DMS 273 treated with DMSO at 0.1 percent for 48 hours (cell line): ENCODE results near the gene CEP76.

ENCODE experiments used
- DNase-seq: peaks from one replicate; lab custom pipeline; 2025; lab: John Stamatoyannopoulos, UW

CEP76 gene, protein sequence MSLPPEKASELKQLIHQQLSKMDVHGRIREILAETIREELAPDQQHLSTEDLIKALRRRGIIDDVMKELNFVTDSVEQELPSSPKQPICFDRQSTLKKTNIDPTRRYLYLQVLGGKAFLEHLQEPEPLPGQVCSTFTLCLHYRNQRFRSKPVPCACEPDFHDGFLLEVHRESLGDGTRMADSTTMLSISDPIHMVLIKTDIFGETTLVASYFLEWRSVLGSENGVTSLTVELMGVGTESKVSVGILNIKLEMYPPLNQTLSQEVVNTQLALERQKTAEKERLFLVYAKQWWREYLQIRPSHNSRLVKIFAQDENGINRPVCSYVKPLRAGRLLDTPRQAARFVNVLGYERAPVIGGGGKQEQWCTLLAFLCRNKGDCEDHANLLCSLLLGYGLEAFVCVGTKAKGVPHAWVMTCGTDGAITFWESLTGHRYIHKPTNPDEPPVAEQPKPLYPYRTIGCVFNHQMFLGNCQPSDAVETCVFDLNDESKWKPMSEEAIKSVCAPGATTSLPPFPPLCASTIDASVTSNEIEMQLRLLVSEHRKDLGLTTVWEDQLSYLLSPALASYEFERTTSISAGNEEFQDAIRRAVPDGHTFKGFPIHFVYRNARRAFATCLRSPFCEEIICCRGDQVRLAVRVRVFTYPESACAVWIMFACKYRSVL

DNA sequence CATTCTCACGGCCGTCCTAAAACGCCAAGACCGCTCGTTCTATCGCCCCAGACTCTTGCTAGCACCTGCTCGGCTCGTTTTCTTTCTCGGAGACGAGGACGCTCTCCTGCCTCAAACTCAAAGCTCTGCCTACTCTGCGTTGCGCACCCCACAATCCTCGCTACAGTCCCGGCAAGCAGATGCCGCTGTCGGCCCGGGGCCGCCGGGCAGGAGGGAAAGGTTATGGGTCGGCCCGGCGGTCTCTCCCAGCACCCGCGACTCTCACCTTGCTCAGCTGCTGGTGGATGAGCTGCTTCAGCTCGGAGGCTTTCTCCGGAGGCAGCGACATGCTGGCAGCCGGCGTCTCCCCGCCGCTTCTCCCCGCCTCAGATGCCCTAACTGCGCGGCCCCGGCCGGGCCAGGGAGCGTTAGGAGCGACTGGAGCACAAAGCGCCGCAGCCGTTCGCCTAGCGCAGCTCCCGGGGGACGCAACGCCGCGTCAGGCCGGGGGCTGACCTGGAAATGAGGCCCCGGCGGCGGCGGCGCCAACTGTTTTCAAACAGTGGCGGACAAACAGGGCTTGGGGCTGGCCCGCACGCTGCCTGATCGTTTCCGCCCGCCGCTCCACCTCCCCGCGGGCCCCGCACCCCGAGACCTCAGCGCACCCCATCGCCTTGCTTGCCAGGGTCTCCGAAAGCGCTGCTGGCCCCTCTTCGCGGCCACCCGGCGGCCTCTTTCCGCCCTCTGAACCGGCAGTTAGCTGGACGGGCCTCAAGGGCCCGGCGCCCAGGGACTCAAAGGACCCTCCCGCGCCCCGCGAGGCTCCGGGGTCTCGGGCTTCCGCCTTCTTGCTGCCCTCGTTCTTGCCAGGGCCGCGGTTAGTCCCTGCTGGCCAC, at the start of gene CEP76, which contains the start of gene PSMG2:
Gene CEP76 (minus strand): TSS at position 503 of the 875 bp plus-strand sequence. CDS start 175 bp downstream, at position 328.
Gene PSMG2 (plus strand): TSS at position 822 of the 875 bp plus-strand sequence. CDS start 66 bp downstream, outside the sequence.
- peak; percentile 62 for DNase-seq

DNA sequence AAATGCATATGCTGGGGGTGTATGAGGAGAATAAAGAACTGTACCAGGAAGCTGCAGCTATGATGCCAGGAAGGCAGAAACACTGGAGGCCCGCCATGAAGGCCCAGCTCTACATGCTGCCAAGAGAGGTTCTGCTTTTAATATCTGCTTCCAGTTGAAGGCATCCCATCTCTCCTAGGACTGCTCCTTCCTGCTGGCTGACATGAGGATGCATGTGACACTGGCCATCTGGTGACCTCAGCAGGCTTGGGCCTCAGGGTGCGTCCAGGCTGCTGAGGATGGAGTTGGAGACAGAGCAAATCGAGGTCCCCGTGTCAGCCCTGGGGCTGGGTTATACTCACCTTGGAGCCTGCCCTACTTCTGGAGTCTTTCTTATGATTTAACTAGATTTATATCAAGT, 49.4 kb upstream of the CEP76 start:
- no peak for DNase-seq

DNA sequence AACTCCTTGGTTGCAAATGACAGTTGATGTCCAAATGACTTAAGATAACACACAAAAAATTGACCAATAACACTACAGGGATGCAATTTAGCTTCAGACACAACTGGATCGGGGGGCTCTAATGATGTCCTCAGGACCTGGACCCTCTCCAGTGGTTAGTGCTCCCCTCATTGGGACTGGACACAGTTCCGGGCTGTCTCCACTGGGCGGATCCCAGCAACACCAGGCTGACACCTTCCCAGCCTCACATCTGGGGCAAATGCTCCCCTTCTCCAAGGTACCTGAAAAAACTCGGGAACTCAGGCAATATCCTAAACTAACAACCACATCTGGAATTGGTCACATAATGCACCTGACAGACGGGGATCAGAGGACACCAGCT, 49.0 kb upstream of the CEP76 start:
- no peak for DNase-seq

DNA sequence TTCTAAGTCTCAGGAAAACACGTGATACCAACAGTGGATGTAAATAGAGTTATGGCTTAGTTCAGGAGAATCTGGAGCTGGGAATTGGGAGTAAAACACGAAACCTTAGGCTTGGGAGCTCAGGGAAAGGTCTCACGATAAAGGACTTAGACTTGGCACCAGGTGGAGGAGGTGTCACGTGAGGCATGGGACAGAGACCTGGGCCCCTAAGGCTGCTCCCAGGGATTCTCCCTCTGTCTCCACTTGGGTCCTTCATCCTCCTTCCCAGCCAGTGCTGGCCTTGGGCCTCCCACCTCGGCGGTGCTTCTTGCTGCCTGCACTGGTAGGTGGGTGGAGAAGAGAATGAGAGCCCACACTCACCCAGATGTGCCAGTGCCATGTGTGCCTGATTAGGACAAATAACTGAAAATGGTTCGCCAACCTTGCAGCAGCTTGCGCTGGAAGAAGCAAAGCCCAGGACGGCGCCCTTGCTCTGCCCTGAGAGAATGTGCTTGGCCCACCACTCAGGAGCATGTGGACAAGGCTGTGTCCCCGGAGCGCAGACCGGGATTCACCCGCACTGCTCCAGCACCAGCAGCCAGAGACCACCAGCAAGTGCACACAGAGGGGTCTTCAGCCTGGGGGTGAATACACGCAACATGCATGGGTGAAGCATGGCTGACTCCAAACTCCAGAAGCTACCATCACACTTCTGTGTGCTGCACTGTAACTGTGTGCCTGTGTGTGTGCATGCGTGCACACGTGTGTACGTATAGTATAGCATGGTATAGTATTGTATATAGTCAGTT, 48.4 kb upstream of the CEP76 start:
- DNase-seq: no peak

DNA sequence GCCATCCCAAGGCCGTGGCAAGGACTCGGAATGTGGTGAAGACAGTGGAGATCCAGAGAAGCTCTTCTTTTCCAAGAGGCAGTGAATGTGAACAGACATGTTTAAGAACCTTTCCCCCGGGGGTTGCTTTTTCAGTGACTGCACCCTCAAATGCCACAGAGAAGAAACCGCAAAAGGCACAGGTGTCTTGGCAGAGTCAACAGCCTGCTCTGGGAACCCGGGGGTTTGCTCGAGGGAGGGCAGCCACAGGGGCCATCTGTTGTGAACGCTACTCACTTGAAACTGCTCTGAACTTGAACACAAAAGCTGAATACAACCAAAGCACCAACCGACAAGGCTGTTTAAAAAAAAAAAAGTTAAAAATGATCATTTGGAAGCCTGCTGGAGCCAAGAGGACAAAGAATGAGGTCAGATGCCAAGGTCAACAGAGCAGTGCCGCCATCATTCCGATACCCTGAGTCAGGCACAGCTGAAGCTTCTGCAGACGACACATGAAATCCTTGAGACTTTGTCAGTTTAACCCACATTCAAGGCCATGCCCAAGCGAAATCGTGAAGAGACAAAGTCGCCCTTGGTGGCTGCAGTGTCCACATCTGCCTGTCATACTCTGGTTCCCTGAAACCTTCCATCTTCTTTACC, 47.7 kb upstream of the CEP76 start:
- no peak for DNase-seq

DNA sequence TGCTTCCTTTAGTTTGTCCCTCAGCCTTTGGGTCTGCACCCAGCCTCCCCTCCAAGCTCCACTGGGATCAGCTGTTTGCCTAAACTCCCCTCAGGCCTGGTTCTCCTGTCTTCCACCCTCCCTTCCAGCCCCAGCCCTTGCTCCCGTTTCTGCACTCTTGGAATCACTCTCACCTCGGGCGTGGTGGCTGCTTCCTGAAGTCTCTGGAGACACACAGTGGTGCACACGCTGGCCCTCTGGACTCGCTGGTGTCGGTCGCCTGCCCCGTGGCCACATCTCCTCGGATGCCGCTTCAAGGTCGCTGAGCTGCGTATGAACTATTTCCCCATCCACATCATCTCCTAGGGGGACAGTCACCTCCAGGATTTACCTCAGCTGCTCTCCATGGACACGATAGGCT, 46.6 kb upstream of the CEP76 start:
- DNase-seq: no peak

DNA sequence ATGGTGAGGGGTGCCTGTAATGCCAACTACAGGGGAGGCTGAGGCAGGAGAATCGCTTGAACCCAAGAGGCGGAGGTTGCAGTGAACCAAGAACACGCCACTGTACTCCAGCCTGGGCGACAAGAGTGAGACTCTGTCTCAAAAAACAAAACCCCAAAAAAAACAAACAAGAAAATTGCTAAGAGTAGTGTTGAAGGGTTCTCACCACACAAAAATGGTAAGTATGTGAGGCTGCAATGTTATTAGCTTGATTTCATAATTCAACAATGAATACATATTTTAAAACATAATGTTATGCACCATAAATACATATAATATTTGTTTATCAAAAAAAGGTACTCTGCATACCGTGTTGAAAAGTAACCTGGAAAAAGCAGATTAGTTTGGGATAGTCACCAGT, 46.1 kb upstream of the CEP76 start:
- no peak for DNase-seq

DNA sequence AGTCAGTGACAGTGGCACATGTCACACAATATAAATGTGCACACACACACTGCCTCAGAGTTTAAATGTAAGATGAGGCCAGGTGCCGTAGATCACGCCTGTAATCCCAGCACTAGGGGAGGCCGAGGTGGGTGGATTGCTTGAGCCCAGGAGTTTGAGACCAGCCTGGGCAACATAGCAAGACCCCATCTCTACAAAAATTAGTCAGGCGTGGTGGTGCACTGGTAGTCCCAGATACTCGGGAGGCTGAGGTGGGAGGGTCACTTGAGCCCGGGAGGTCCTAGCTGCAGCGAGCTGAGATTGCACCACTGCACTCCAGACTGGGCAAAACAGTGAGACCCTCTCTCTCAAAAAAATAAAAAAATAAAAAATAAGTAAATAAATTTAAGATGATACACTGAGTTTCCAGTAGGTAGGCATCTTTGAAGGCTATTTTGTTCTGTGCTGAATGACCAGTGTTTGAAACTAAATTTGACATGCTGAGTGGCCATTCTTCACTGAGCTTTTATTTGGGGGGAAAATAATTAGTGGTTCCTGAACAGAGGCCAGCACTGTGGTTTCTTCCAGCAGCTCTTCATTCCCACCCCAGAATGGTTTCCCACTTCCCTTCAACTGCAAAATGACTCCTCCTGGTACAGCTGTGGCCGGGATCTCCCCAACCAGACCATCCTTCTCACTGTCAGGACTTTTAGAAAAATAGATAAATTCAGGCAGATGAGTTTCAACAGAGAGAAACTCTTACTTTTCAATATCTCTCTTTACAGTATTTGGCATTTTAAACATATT, 45.2 kb upstream of the CEP76 start:
- DNase-seq: no peak

DNA sequence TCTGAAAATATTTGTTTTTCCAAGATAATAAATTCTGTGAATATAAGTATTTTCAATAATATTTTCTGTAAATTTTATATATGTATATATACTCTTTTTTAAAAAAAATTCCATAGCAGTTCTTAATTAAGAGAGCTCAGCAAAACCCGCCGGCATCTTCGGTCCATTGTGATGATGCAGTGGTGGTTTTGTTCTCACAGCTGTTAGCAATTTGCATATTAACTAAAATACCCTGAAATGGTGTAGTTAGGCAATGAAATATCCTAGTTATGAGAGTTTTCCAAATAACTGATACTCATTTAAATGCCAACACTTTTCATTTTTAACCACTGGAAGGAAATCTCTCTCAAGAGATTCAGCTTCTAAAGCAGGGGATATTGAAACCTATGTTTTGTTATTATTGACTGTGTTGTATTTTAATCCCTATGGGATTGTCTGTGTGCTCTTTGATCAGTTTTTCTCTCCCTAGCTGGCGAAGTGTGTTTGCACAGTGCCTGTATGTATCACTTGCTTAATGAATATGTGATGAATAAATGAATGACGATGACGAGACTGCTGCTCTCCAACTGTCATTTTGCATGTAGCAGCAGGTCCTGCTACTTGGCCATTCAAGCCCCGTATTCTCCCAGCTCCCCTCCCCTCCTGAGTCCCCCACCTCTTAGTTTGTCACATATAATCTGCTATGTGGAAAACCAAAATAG, 42.7 kb upstream of the CEP76 start:
- DNase-seq: no peak

DNA sequence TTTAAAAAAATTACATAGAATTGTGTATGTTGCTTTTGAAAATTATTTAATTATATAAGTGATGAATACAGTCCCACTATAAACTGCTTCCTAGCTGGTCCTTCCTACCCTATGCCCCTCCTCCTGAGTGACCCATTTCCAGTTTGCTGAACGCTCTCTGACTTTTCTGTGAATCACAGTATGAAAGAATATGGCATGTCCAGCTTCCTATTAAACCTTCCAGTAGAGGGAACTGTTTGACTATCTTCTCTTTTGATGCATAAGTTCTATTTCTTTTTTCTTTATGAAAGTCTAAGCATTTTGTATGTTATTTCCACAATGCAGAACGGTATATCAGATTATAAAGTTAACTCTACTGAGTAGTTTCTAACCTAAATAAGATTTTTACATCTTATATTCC, 41.6 kb upstream of the CEP76 start:
- peak; percentile 11 for DNase-seq

DNA sequence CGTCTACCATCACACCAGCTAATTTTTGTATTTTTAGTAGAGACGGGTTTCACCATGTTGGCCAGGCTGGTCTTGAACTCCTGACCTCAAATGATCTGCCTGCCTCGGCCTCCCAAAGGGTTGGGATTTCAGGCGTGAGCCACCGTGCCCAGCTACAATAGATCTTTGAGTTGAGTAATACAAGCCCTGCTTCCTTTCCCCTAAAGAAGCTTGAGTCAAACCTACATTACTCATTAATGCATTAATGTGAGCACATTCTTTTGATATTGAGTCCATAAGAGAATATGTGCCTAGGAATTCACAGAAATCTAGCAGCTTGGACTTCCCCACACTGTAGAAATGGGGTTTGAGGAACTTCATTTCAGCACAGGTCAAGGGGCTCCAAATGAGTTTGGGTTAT, 39.9 kb upstream of the CEP76 start:
- DNase-seq: no peak

DNA sequence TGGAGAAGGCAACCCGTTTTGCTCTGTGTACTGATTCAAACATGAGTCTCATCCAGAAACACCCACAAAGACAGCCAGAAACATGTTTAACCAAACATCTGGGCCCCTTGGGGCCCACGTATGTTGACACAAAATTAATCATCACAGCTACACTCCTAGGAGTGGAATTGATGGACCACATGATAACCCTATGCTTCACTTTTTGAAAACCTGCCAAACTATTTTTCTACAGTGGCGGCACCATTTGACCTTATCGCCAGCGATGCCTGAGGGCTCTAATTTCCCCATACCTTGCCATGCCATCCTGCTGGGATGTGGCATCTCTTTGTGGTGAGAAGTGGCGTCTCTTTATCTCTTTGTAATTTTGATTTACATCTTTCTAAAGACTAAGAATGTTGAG, 38.8 kb upstream of the CEP76 start:
- DNase-seq: no peak

DNA sequence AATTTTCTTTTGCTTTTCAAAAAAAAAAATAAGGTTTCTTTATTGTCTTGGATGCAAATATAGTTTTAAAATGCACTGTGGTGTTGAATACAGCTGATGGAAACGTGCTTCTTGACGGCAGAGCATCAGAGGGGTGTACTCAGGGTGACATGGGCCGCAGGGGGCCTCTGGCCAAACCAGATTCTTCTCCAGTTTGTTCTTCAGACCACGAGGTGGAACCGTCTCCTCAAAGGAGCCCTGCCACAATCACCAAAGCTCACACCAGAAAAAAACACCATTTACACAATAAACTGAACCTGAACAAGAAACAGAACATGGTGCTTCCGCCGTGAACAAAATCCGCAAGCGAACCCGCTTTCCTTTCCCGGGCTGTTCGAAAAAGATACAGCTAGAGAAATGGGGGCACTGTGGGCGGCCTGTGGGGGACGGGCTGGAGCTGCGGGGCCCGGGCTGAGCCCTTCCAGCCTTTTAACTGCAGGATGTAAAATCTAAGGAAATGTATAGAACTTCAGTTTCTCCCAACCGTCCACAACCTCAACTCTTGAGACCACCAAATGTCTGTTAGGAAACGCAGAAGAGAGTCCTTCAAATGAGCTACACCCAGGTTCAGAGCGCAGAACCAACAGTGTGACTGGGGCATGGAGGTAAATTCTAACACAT, 34.9 kb upstream of the CEP76 start:
- no peak for DNase-seq

DNA sequence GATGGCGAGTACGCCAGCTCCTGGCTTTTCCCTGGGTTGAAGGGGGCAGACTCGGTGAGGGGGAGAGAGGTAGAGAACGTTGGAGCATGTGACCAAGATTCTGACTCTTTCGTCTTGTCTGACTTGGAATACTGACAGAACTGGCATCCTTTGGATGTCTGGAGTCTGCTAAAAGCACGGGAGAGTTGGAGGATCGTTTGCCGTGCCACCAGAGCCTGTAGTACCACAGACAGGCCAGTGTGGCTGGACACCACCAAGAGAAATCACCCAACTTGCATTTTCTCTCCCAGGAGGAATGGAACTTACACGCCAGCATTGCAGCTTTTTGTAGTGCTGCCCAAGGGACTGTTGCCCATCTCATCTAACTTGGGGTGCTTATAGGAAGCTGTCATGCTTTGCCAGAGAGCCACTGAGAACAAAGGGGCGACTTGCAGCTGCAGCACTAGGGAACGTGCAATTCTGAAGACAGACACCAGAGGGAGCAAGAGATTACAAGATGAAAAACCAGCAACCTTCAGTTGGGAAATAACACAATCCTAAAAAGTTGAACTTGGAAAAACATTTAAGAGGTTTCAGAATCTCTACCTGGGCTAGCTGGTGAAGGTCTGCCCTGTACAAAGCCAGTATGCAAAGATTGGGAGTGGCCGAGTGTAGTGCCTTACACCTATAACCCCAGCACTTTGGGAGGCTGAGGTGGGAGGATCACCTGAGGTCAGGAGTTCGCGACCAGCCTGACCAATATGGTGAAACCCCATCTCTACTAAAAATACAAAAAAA, 24.4 kb upstream of the CEP76 start:
- DNase-seq: peak; percentile 25

DNA sequence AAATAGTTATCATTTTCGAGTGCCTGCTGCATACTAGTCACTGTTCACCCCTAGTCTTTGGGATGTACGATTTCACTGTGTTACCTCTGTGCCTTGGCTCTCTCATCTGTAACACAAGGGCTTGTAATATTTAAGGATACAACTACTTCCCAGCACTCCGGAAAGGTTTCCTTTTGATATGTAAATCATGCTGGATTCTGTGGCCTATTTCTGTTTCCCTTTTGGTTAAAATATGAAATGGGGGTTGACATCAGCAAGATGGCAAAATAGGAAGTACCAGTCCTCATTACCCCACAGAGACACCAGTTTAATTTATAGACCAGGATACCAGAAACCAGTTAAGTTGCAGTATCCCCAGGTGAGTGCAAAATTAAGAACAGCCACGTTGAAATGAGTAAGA, 23.8 kb upstream of the CEP76 start:
- DNase-seq: no peak

DNA sequence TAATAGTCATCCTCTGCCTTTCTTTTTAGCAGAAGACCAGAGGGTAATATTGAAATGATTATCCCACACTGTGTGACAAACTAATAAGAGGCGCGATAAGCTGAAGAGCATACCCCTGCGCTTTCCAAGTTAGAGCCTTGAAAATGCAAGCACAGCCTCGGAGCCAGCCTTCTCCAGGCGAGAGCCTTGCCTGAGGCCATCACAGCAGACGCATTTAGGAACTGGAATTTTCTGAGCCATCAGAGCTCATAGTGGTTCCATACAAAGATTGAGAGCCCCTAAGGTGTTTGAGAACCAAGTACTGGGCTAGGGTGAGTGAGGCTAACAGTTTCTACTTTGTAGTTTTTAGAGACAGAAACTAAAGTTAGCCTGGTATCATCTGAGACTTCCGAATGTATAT, 20.2 kb upstream of the CEP76 start:
- DNase-seq: no peak

DNA sequence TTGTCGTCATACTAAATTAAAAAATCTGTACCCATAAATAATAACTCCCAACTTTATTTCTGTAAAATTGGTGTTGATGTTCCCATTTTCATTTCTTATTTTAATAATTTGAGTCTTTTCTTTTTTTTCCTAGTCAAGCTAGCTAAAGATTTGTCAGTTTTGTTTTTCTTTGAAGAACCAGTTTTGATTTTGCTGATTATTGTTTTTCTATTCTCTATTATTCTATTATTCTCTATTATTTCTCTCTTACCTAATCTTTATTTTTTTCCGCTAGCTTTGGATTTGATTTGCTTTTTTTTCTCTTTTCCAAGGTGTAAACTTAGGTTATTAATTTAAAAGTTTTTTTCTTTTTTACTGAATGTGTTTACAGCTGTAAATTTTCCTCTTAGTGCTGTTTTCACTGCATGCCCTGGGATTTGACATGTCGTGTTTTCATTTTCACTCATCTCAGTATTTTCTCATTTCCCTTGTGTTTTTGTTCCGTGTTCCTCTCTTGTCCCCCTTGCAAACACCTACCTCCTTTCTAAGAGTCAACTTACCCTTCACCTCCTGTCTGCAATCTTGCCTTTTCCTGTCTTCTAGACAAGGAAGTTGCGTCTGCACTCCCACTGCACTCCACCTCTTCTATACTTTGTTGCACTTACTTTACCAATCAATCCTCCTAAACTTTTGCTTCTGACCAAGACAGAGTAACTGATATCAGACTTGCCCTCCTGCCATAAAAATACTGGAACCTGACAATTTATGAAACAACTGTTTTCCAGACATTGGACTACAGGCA, 19.2 kb upstream of the CEP76 start:
- no peak for DNase-seq

DNA sequence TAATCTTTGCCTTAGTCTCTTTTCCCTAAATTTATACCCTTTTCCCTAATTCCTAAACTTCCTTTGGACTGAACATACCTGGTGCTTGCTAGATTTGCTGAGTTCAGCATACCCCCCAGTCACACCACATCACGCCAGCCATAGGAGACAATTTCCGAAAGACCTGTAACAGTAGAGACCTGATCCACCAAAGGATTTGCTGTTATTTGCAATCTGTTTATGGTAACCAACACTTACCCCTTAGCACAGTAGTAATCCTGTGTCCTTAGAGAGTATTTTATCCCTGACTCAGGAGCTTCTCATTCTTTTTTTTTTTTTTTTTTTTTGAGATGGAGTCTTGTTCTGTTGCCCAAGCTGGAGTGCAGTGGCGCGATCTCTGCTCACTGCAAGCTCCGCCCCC, 8.9 kb upstream of the CEP76 start:
- DNase-seq: no peak
